Lung (tissue), 12 donors: Measurements from ENCODE around the gene ARHGDIA. TPM values are rescaled to one million over a fixed set of nuclear protein-coding genes. Genes with fewer than 3 reads are reported as not detected.
A peak's percentile ranks its signal among the peaks of the same experiment; 100 is the strongest.

ENCODE experiments used
- ATAC-seq: fragments of 200-7000 bp; cut with Tn5 transposase; one replicate; pipeline ENCODE4 v1.9.1; 2020; ENCODE audit warnings: moderate number of reproducible peaks; ENCODE audit not compliant: insufficient read depth, low FRiP score
- DNase-seq, 3 donors: peaks; one replicate each; pipeline ENCODE4 v3.0.0-alpha.2; 2013 to 2017
- H3K27ac ChIP-seq, 2 donors: one replicate each; pipeline ENCODE4 v1.5.1; 2013; ENCODE audit warnings: mild to moderate bottlenecking in 2 of 2, moderate library complexity in 2 of 2, control low read depth in 1 of 2, inconsistent platforms in 1 of 2, low read depth in 1 of 2, low read length in 1 of 2
- H3K27me3 ChIP-seq, 3 donors: one replicate each; pipeline ENCODE4 v1.5.1; 2013; ENCODE audit warnings: low read length in 2 of 3; ENCODE audit not compliant: control insufficient read depth in 3 of 3, insufficient read depth in 3 of 3
- H3K36me3 ChIP-seq, 4 donors: one replicate each; pipeline ENCODE4 v1.5.1; 2013; ENCODE audit warnings: low read length in 4 of 4, mild to moderate bottlenecking in 1 of 4, moderate library complexity in 1 of 4; ENCODE audit not compliant: control insufficient read depth in 4 of 4, insufficient read depth in 4 of 4
- H3K4me1 ChIP-seq, 5 donors: one replicate each; pipeline ENCODE4 v1.5.1; 2013; ENCODE audit warnings: low read length in 5 of 5, mild to moderate bottlenecking in 2 of 5, moderate library complexity in 1 of 5; ENCODE audit not compliant: control insufficient read depth in 5 of 5, insufficient read depth in 5 of 5
- H3K4me3 ChIP-seq: one replicate; pipeline ENCODE4 v1.5.1; 2013; ENCODE audit warnings: mild to moderate bottlenecking, control low read depth, moderate library complexity
- H3K9ac ChIP-seq, 2 donors: one replicate each; pipeline ENCODE4 v1.5.1; 2013; ENCODE audit warnings: low read length in 2 of 2, control low read depth in 1 of 2; ENCODE audit not compliant: insufficient read depth in 1 of 2
- H3K9me3 ChIP-seq, 4 donors: one replicate each; pipeline ENCODE4 v1.5.1; 2013; ENCODE audit warnings: low read length in 3 of 4, mild to moderate bottlenecking in 1 of 4, moderate library complexity in 1 of 4; ENCODE audit not compliant: control insufficient read depth in 4 of 4, insufficient read depth in 3 of 4
- WGBS, 2 donors: extraction: QIAGEN DNeasy Blood & Tissue Kit; methylation state at CpG; one replicate each; pipeline ENCODE4 v1.1.7; 2013; 5-methylcytosine and 5-hydroxymethylcytosine counted together
- polyA plus RNA-seq, 2 donors: library from polyadenylated mRNA; stranded (reverse); fragments of 200-250 nt; gene quantifications; one replicate each; pipeline ENCODE4 v1.2.1, GENCODE V29; 2013
- total RNA-seq, 2 donors: library from RNA; depleted of rRNA in 1 of 2; stranded (reverse); fragments of >200 nt in 1 of 2; gene quantifications; one replicate each; pipeline ENCODE4 v1.2.1, GENCODE V29; 2014 to 2021
- TF ChIP-seq, protein P1 (sequence below): IDR thresholded peaks from 2 replicates; pipeline ENCODE4 v1.5.1; 2012; ENCODE audit warnings: mild to moderate bottlenecking; ENCODE audit errors: control extremely low read depth, extremely low read depth
- donor health status: control.
- donor health status: control.
- donor health status: Bipolar disorder and iron deficiency.
- donor health status: healthy.
- donor health status: DM: yes; HTN: yes; CAD: no.

The ARHGDIA gene
- total and polyA plus RNA-seq, 4 donors, result 118 to 558 (median 396) TPM

DNA sequence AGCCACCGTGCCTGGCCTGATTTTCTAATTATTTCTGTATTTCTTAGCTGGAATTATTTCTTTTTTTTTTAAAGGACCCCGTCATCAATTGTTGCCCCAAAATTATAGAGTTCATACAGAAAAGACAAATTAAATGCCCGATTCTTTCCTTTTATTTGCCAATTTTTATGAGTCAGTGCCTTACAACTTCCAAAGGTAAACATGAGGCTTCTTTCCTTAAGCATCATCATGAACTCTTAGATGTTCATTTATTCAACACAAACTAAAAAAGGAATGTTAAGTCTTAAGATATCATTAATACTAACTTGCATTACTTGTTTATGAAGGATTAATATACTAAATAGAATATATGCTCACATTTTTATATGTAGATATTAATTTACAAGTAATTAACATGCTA is 7.2 kb upstream of the ARHGDIA start:
- Histone ChIP-seq H3K9ac (no peak overlapping the region), H3K9me3 (no peaks in the 10 kb centered on the region), H3K4me1 (no peaks in the 10 kb centered on the region), H3K4me3 (no peak overlapping the region), H3K27me3 (no peaks in the 10 kb centered on the region), H3K36me3 (peaks cover 0 to 11% (median 8%) of the 10 kb centered on the region in 4 donors), H3K27ac (no peak overlapping the region)
- TF ChIP-seq, protein P1, sequence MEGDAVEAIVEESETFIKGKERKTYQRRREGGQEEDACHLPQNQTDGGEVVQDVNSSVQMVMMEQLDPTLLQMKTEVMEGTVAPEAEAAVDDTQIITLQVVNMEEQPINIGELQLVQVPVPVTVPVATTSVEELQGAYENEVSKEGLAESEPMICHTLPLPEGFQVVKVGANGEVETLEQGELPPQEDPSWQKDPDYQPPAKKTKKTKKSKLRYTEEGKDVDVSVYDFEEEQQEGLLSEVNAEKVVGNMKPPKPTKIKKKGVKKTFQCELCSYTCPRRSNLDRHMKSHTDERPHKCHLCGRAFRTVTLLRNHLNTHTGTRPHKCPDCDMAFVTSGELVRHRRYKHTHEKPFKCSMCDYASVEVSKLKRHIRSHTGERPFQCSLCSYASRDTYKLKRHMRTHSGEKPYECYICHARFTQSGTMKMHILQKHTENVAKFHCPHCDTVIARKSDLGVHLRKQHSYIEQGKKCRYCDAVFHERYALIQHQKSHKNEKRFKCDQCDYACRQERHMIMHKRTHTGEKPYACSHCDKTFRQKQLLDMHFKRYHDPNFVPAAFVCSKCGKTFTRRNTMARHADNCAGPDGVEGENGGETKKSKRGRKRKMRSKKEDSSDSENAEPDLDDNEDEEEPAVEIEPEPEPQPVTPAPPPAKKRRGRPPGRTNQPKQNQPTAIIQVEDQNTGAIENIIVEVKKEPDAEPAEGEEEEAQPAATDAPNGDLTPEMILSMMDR, result no peak
- no peak for DNase-seq
- ATAC-seq, result no peak
- WGBS, 2 donors, result 95 to 97% methylated on average over 3 of the region's 3 CpGs

DNA sequence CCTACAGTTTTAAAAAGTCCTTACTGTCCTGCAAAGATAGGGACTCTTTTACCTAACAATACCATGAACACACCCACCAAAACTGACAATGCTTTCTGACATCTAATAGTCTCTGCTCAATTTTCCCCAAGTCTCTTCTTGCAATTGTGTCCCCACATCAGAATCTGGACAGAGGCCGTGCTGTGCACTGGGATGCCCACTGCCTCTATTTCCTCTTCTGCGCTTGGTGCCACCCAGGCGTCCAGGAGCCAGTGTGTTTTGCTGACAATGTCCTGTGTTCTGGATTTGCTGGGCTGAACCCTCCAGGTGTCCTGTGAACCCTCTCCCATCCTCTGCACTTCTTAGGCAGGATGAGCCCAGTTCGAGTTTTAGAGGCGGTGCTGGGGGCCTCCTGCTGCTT is 6.4 kb upstream of the ARHGDIA start:
- no peak for DNase-seq
- Histone ChIP-seq H3K4me3 (no peak overlapping the region), H3K36me3 (peaks cover 0 to 11% (median 8%) of the 10 kb centered on the region in 4 donors), H3K27me3 (no peaks in the 10 kb centered on the region), H3K9me3 (no peaks in the 10 kb centered on the region), H3K27ac (no peak overlapping the region), H3K4me1 (peaks cover 0 to 5% (median 0%) of the 10 kb centered on the region in 5 donors), H3K9ac (no peak overlapping the region)
- WGBS, 2 donors, result 95 to 96% methylated on average over 5 of the region's 5 CpGs
- TF ChIP-seq, protein P1, result no peak
- ATAC-seq, result no peak

DNA sequence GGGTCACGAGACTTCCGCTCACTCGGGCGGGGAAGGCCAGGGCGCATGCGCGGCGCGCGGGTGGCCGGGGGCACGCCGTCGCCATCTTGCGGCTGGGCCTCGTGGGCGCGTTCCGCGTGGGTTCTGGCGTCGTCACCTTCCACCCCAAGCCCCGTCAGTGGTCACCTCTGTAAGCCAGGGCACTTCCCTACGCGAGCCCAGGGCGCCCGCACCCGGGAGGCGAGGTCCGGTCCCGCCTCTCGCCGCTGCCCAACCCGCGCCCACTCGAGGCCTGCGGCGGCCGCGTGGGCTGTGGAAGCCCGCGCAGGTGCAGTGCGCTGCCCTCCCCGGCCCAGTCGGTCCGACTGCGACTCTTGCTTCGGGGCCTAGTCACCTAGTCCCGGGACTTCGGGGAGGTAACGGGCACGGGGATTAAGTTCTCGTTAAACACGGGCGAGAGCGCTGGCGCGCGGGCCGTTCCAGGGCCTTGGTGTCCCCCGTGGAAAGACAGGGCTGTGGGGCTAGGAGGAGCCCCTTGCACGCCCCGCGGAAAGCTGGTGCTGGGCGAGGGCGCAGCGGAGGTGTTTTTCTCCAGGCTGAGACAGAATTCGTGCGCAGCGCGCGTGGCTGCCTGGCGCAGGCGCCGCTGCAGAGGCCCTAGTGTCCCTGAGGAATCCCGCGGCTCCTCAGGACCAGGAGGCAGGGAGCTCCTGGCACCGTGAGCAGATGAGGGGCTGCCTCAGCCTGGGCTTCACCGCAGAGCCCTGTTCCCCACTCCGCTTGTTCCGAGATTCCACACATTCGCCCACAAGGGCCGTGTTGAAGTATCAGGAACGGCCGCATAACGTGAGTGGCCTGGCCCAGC is 472 bp upstream of the ARHGDIA start:
- Histone ChIP-seq H3K4me1 (peaks cover 0 to 28% (median 11%) of the 10 kb centered on the region in 5 donors), H3K36me3 (peaks cover 0 to 23% (median 8%) of the 10 kb centered on the region in 4 donors), H3K9me3 (no peaks in the 10 kb centered on the region), H3K27me3 (no peaks in the 10 kb centered on the region), H3K27ac (peak overlapping the region; percentile 97 to 99), H3K9ac (peak overlapping the region; percentile 62 to 94), H3K4me3 (peak overlapping the region; percentile 79)
- ATAC-seq (peak; percentile 6), DNase-seq (peak; percentile 92 to 94 (median 94))
- TF ChIP-seq, protein P1, result peak; percentile 11
- WGBS, 2 donors, result 1% methylated on average over 81 to 86 of the region's 86 CpGs
